Dedifferentiated amniotic fluid mesenchymal stem cell (primary cell): ENCODE measurements around the gene ZMIZ1.

ENCODE experiments used
- DNase-seq: peaks from one replicate; pipeline ENCODE4 v3.0.0-alpha.2; 2016; ENCODE audit errors: extremely low spot score

Gene ZMIZ1

DNA sequence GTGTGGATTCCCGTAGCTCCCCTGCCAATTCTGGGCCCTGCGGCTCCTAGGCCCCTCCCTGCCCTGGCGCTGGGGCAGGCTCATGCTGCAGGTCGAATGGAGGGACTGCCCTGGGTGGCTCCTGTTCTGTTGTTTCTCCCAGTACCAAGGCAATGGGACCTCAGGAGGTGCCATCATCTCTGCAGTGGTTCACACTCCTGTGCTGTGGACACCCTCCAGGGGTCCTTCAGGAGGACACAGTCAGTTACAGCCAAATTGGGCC, 138.3 kb downstream of the ZMIZ1 start:
- no peak for DNase-seq

- DNase-seq, result no peak
Observed at GRCh38 chr10:79207726-79208125, 139.0 kb downstream of the ZMIZ1 start.

DNA sequence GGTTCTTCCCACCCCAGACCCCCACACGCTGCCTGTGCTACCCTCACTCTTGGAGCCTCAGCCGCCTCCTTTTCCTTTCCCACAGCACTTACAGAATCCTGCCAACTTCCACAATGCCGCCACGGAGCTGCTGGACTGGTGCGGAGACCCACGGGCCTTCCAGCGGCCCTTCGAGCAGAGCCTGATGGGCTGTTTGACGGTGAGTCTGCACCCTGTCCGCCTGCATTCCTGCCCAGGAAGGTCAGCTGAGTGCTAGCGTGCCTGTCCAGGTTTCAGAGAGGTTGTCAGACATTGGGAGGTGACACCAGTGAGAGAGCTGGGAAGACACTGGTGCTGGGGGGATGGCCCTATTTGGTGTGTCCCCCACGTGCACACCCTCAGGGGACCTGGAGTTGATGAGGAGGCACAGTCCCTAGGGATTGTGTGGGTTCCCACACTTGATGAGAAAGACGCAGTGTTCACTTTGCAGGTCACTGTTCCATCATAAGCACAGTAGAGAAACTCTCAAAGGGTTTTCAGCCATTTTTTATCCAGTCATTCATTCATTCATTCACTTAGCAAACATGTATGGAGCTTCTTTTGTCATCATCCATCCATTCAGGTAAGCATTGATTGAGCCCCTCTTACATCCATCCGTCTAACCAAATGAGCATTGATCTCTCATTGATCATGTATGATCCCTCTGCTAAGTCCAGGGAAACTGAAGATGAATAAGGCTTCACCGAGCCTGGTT, 139.7 kb downstream of the ZMIZ1 start:
- DNase-seq, result no peak

DNA sequence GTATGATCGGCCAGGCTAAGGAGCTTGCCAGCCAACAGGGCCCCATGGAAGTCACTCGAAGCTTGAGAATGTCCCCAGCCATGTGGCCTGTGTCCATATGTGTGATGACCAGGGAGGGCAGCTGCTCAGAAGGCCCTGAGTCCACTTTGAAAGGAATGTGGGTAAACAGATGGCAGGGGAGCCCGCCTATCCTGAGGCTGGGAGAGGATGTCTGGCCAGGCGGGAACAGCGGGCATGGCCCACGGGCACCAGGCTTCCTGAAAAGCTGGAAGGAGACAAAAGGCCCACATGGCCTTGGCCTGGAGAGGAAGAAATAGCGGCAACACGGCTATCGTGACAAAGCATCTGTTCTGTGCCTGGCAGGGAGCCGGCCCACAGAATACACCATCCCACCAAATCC, 140.6 kb downstream of the ZMIZ1 start:
- no peak for DNase-seq

GRCh38 chr10:79209831-79210230, 141.1 kb downstream of the ZMIZ1 start:
- DNase-seq, result no peak

GRCh38 chr10:79210672-79211071, 141.9 kb downstream of the ZMIZ1 start:
- no peak for DNase-seq

- no peak for DNase-seq
Observed at GRCh38 chr10:79211616-79212015, 142.8 kb downstream of the ZMIZ1 start.

DNA sequence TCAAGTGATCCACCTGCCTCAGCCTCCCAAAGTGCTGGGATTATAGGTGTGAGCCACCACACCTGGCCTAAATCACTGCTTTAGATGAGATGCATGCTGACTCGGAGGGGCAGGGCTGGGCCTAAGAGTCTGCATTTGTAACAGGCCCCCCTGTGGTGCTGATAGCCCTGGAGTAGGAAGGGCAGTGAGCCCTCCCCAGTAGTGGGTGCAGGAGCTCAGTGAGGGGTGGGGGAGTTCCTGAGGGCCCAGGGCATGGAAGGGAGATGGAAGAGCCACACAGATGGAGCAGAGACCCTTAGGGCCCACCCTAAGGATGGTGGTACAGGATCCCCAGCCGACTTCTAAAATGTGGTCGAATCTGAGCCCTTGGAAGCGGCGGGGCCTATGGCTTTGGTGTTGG, 146.8 kb downstream of the ZMIZ1 start:
- no peak for DNase-seq

- no peak for DNase-seq
Observed at GRCh38 chr10:79219322-79219957, 150.7 kb downstream of the ZMIZ1 start.

DNA sequence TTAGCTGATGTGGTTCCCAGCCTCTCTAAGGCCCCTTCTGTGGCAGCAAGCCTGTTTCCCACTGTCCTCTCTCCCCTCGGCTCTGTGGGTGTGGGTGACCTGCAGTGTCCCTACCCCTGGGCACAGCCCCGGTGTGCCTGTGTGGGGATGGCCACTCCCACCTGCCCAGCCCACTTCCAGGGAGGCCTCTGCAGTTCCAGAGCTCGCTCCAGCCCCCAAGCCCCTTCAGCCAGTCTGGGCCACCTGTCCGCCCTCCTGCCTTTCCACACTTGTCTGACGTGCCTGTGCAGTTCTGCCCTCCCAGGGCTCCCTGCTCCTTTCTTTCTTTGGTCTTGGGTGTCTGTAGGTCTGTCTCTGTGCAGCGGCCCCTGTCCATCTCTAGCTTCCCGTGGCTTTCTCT, 151.5 kb downstream of the ZMIZ1 start:
- no peak for DNase-seq

- DNase-seq, result no peak
Observed at GRCh38 chr10:79221110-79222051, 152.6 kb downstream of the ZMIZ1 start.

DNA sequence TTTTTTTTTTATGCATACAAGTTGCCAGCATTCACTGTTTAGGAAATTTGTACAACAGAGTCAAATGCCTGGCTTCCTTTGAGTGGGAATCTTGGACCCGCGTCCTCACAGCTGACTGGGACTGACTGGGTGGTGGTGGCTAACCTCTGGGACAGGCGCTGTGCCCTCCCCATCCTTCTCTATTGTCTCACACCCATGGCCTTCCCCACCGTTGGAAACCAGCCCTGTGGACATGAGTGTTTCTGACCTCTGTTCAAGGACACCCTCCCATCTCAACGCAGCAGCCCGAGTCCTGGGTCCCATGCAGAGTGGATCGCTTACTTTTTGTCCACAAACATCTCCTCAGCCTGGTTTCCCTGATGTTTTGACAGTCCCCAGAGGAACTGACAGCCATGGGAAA, 153.4 kb downstream of the ZMIZ1 start:
- DNase-seq, result no peak

- DNase-seq, result no peak
Observed at GRCh38 chr10:79223091-79224048, 154.6 kb downstream of the ZMIZ1 start.

DNA sequence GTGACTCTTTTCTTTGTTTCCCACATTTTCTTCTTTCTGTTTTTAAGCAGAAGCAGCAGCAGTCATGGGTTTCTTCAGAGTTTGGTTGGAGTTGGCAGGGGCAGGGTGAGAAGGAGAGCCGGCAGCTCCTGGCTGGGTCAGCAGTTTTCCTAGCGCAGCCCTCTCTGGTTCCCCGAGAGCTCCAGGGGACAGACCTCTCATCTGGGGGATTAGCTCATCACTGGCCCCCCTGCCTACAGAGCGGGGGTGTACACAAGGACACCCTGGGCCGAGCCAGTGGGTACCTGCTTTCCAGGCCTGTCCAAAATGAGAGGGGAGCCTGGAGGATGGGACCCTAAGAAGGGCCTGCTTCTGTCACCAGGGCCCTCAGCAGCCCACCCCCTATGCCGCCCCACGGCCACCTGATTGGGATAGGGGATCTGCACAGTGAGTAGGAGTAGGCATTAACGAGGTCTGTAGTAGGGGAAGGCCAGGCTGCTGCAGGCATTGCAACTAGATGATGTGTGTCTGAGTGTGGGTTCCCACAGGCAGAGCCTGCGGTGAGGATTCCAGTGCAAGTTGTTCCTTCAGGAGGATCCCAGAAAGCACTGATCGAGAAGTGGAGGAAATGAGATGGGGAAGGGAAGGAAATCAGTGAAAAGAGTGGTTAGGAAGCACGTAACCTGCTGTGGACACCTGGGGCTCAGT, 155.6 kb downstream of the ZMIZ1 start:
- DNase-seq, result no peak

DNA sequence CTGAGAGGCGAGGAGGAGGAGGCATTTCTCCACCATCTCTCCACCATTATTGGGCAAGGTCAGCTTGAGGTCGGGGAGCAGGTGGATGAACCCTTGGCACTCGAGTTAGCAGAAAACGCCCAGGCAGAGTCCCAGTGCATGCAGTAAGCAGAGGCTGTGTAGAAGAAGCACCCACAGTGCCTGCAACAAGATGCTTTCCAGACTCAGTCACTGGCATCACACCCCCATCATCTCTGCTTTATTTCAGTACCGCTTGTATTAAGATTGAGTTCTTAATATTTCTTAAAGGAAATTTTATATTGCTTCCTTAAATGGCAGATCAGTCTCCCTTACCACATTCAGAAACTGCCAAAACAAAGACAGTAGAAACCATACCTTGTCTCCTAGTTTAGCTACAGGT, 156.2 kb downstream of the ZMIZ1 start:
- no peak for DNase-seq

- DNase-seq, result no peak
Observed at GRCh38 chr10:79226391-79227245, 157.9 kb downstream of the ZMIZ1 start.

- DNase-seq, result no peak
Observed at GRCh38 chr10:79229071-79229541, 160.3 kb downstream of the ZMIZ1 start.

GRCh38 chr10:79229830-79230327, 161.1 kb downstream of the ZMIZ1 start:
- DNase-seq, result no peak

DNA sequence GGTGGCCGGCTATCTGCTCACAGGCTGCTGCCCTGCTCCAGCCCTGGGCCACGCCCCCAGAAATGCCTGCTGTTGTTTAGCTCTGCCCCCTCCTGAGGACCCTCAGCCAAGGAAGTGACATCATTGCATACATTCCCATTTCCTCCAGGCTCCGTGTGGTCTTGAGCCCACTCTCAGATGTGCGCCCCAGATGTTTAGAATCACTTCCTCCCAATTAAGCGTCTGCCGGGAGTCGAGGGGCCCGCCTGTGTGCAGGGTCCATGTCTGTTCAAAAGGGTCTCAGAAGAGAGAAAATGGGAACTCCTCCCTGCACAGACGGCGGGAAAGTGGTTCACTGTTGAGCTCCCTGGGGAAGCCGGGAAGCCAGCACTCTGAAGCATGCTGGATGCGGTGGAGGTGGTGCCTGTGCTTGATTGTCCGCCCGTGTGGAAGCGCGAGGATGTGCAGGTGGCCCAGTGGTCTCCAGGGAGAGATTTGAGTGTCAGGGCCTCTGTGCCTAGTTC, 161.6 kb downstream of the ZMIZ1 start:
- DNase-seq, result no peak

DNA sequence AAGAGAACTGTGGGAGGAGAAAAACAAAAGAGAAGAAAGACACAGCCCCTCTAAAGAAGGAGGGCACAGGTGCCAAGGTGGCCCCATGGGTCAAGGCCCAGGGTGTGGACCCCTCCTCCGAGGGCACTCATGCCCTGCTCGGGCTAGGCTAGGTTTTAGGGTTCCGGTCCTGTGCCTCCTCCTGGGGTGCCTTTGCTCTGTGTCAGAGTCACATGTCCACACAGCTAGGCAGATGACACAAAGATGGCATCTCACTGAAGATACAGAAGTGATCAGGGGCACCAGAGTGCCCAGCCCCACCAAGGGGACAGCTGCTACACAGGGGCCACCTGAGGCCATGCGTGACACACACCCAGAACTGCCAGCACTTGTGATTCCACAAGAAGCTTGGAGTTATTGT, 162.1 kb downstream of the ZMIZ1 start:
- DNase-seq, result no peak
